Keratinocyte (primary cell): ENCODE measurements around the gene C19orf25. TPM values are rescaled to one million over a fixed set of nuclear protein-coding genes. Genes with fewer than 3 reads are reported as not detected.

Experiments
- DNase-seq: peaks from one replicate; pipeline ENCODE4 v3.0.0-alpha.2; 2011; ENCODE audit warnings: low read depth, missing footprints, low spot score
- FAIRE-seq: peaks from 2 replicates; lab custom pipeline; 2011; peaks lifted over from hg19 to GRCh38; lab: Jason Lieb, UNC
- H2AFZ ChIP-seq: 2 replicates; pipeline ENCODE4 v1.6.0; 2012; ENCODE audit warnings: low read length, control low read depth, inconsistent platforms; ENCODE audit not compliant: control insufficient read depth
- H3K27ac ChIP-seq: 2 replicates; pipeline ENCODE4 v1.5.1; 2011; ENCODE audit warnings: low read length; ENCODE audit not compliant: control insufficient read depth, insufficient read depth
- H3K27me3 ChIP-seq: 3 replicates; pipeline ENCODE4 v1.6.0; 2011; ENCODE audit warnings: low read length; ENCODE audit not compliant: control insufficient read depth, insufficient read depth; ENCODE audit errors: extremely low read depth
- H3K36me3 ChIP-seq, 2 experiments: 2 replicates in 1 of 2; 3 replicates in 1 of 2; pipeline ENCODE4 v1.5.1; 2011; ENCODE audit warnings: low read length in 2 of 2, mild to moderate bottlenecking in 1 of 2; ENCODE audit not compliant: control insufficient read depth in 2 of 2, insufficient read depth in 2 of 2; ENCODE audit errors: extremely low read depth in 1 of 2
- H3K4me1 ChIP-seq: 3 replicates; pipeline ENCODE4 v1.5.1; 2011; ENCODE audit warnings: low read length; ENCODE audit not compliant: control insufficient read depth, insufficient read depth; ENCODE audit errors: extremely low read depth
- H3K4me2 ChIP-seq: 3 replicates; pipeline ENCODE4 v1.6.0; 2011; ENCODE audit warnings: low read depth, low read length; ENCODE audit not compliant: control insufficient read depth, insufficient read depth; ENCODE audit errors: extremely low read depth
- H3K4me3 ChIP-seq, 3 experiments: fragments of 200-600 bp in 1 of 3; sonication (generic) in 1 of 3; 2 replicates in 2 of 3; 3 replicates in 1 of 3; pipeline ENCODE4 v1.5.1; 2011 to 2016; ENCODE audit warnings: low read length in 3 of 3, mild to moderate bottlenecking in 3 of 3, control low read depth in 2 of 3, inconsistent platforms in 1 of 3, low read depth in 1 of 3, mixed read lengths in 1 of 3, mixed run types in 1 of 3, moderate library complexity in 1 of 3; ENCODE audit not compliant: control insufficient read depth in 2 of 3, insufficient read depth in 2 of 3; ENCODE audit errors: extremely low read depth in 1 of 3
- H3K79me2 ChIP-seq: 2 replicates; pipeline ENCODE4 v1.6.0; 2012; ENCODE audit warnings: low read length; ENCODE audit not compliant: control insufficient read depth, insufficient read depth
- H3K9ac ChIP-seq: 3 replicates; pipeline ENCODE4 v1.6.0; 2011; ENCODE audit warnings: low read length; ENCODE audit not compliant: control insufficient read depth, insufficient read depth; ENCODE audit errors: extremely low read depth
- H3K9me1 ChIP-seq: 3 replicates; pipeline ENCODE4 v1.6.0; 2011; ENCODE audit warnings: low read length; ENCODE audit not compliant: control insufficient read depth, insufficient read depth; ENCODE audit errors: extremely low read depth
- H3K9me3 ChIP-seq: 2 replicates; pipeline ENCODE4 v1.5.1; 2012; ENCODE audit warnings: low read depth, low read length; ENCODE audit not compliant: control insufficient read depth
- H4K20me1 ChIP-seq: 3 replicates; pipeline ENCODE4 v1.6.0; 2011; ENCODE audit warnings: low read length; ENCODE audit not compliant: control insufficient read depth, insufficient read depth; ENCODE audit errors: extremely low read depth
- EZH2 ChIP-seq: IDR thresholded peaks from one replicate; pipeline ENCODE4 v1.6.1; 2012; ENCODE audit warnings: inconsistent platforms, mild to moderate bottlenecking, low read length, moderate library complexity
- dilution Hi-C: fragments of 300-500 bp; cut with MboI; formaldehyde crosslinking; loops from one replicate; pipeline ENCODE4 v1.7.0; 2020; ENCODE audit warnings: low sequenced_read_pairs; ENCODE audit not compliant: extremely low pct_ligation_motif_present
- polyA plus RNA-seq, 5 experiments: library from polyadenylated mRNA; depleted of rRNA in 3 of 5; stranded (reverse) in 3 of 5; stranded (forward) in 1 of 5; unstranded in 1 of 5; fragments of >200 nt; gene quantifications; 1 replicate in 1 of 5; 2 replicates in 3 of 5; 3 replicates in 1 of 5; pipeline versions ENCODE4 v1.2.1 to v1.2.3, GENCODE V29; 2011 to 2012; ENCODE audit warnings: missing spikeins in 2 of 5, low read depth in 1 of 5, low replicate concordance in 1 of 5
- TF ChIP-seq, protein P1 (sequence below), 3 experiments: IDR thresholded peaks in 1 of 3; conservative IDR thresholded peaks in 1 of 3; optimal IDR thresholded peaks in 1 of 3; 2 replicates in 2 of 3; 3 replicates in 1 of 3; pipeline versions ENCODE3 to v1.5.1; 2011; ENCODE audit warnings: low read length in 3 of 3, mild to moderate bottlenecking in 3 of 3, moderate library complexity in 2 of 3, control low read depth in 1 of 3, inconsistent platforms in 1 of 3; ENCODE audit not compliant: insufficient read depth in 2 of 3; ENCODE audit errors: extremely low read depth in 1 of 3

The C19orf25 gene
- polyA plus RNA-seq, 1 donor (not counting 4 experiments of a cell fraction or from before 2014, with no cell fraction given): 11.2 TPM

DNA sequence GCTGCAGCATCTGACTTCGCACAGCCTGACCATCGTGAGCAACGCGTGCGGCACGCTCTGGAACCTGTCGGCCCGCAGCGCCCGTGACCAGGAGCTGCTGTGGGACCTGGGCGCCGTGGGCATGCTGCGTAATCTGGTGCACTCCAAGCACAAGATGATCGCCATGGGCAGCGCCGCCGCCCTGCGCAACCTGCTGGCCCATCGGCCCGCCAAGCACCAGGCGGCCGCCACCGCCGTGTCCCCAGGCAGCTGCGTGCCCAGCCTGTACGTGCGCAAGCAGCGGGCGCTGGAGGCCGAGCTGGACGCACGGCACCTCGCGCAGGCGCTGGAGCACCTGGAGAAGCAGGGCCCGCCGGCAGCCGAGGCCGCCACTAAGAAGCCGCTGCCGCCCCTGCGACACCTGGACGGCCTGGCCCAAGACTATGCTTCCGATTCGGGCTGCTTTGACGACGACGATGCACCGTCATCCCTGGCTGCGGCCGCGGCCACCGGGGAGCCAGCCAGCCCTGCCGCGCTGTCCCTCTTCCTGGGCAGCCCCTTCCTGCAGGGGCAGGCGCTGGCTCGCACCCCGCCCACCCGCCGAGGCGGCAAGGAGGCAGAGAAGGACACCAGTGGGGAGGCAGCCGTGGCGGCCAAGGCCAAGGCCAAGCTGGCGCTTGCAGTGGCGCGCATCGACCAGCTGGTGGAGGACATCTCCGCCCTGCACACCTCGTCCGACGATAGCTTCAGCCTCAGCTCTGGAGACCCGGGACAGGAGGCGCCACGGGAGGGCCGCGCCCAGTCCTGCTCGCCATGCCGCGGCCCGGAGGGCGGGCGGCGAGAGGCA, 13.6 kb downstream of the C19orf25 start:
- Histone ChIP-seq H4K20me1 (peaks cover 3% of the 10 kb centered on the region), H3K4me2 (peak overlapping the region; percentile 41), H3K27me3 (peaks cover 46% of the 10 kb centered on the region), H3K9ac (no peak overlapping the region), H3K36me3 (no peaks in the 10 kb centered on the region), H3K79me2 (no peaks in the 10 kb centered on the region), H3K9me3 (no peaks in the 10 kb centered on the region), H3K27ac (no peak overlapping the region), H3K4me3 (no peak overlapping the region), H3K9me1 (no peaks in the 10 kb centered on the region), H3K4me1 (peaks cover 8% of the 10 kb centered on the region), H2AFZ (no peak overlapping the region)
- DNase-seq: no peak
- TF ChIP-seq, protein P1, sequence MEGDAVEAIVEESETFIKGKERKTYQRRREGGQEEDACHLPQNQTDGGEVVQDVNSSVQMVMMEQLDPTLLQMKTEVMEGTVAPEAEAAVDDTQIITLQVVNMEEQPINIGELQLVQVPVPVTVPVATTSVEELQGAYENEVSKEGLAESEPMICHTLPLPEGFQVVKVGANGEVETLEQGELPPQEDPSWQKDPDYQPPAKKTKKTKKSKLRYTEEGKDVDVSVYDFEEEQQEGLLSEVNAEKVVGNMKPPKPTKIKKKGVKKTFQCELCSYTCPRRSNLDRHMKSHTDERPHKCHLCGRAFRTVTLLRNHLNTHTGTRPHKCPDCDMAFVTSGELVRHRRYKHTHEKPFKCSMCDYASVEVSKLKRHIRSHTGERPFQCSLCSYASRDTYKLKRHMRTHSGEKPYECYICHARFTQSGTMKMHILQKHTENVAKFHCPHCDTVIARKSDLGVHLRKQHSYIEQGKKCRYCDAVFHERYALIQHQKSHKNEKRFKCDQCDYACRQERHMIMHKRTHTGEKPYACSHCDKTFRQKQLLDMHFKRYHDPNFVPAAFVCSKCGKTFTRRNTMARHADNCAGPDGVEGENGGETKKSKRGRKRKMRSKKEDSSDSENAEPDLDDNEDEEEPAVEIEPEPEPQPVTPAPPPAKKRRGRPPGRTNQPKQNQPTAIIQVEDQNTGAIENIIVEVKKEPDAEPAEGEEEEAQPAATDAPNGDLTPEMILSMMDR (optimal IDR thresholded peaks at IDR 0.05 in 1 of 3, IDR thresholded peaks at IDR 0.05 in 1 of 3, conservative IDR thresholded peaks at IDR 0.05 in 1 of 3; ENCODE audit: extremely low read depth in 1 of 3, insufficient read depth in 2 of 3, low read length in 3 of 3): peak; percentile 46 to 89 (median 75)
- TF ChIP-seq EZH2: no peak
- dilution Hi-C loops: no loop called here
- FAIRE-seq: no peak

DNA sequence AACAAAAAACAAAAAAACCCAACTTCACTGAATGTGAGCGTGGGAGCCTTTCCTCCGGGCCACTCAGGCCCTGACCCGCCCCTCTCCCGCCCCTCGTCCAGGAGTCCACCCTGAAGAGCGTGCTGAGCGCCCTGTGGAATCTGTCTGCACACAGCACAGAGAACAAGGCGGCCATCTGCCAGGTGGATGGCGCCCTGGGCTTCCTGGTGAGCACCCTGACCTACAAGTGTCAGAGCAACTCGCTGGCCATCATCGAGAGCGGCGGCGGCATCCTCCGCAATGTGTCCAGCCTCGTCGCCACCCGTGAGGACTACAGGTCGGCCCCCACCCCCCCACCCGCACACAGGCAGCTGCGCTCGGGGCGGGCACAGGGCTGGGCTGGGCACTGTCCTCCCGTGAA, 17.2 kb downstream of the C19orf25 start:
- Histone ChIP-seq H4K20me1 (peaks cover 3% of the 10 kb centered on the region), H3K4me3 (no peak overlapping the region), H3K9ac (no peak overlapping the region), H3K4me1 (peaks cover 7% of the 10 kb centered on the region), H3K4me2 (no peak overlapping the region), H3K9me1 (no peaks in the 10 kb centered on the region), H3K36me3 (no peaks in the 10 kb centered on the region), H3K27ac (no peak overlapping the region), H3K79me2 (no peaks in the 10 kb centered on the region), H2AFZ (no peak overlapping the region), H3K9me3 (no peaks in the 10 kb centered on the region), H3K27me3 (peaks cover 44% of the 10 kb centered on the region)
- dilution Hi-C loops: no loop called here
- FAIRE-seq (no peak), DNase-seq (no peak)
- no peak for TF ChIP-seq EZH2
